ENCODE data around the gene FAM234B.

GRCh38 chr12:13094367-13094766 lies 50.2 kb downstream of the FAM234B start:
- TF ChIP-seq EP300 (IDR thresholded peaks at IDR 0.05; ENCODE audit: borderline replicate concordance in 1 of 2, low read depth in 1 of 2, low read length in 1 of 2): no peak
- TF ChIP-seq CTCF (IDR thresholded peaks at IDR 0.05): no peak
- TF ChIP-seq NFIC (IDR thresholded peaks at IDR 0.05; ENCODE audit: borderline replicate concordance): no peak
- TF ChIP-seq TCF12 (IDR thresholded peaks at IDR 0.05): no peak; the same call in 1 of the 2 replicates
- no peak for TF ChIP-seq RAD21 (IDR thresholded peaks at IDR 0.05; ENCODE audit: low read length)

Data from SK-N-SH (cell line).